H9 (cell line): ENCODE measurements around the gene TEX10. TPM values are rescaled to one million over a fixed set of nuclear protein-coding genes. Genes with fewer than 3 reads are reported as not detected.

ENCODE experiments used
- DNase-seq: peaks from one replicate; pipeline ENCODE4 v3.0.0-alpha.2; 2017
- H2AFZ ChIP-seq: one replicate; pipeline ENCODE4 v1.6.1; 2013; ENCODE audit warnings: mild to moderate bottlenecking, low read length, control low read depth, moderate library complexity
- H2AK5ac ChIP-seq: 2 replicates; pipeline ENCODE4 v1.6.1; 2013; ENCODE audit warnings: low read length, control low read depth, mixed read lengths; ENCODE audit not compliant: insufficient read length
- H2BK120ac ChIP-seq: one replicate; pipeline ENCODE4 v1.6.1; 2013; ENCODE audit warnings: low read depth, mild to moderate bottlenecking, low read length, control low read depth, inconsistent platforms; ENCODE audit not compliant: poor library complexity, severe bottlenecking
- H2BK12ac ChIP-seq: 2 replicates; pipeline ENCODE4 v1.6.1; 2013; ENCODE audit warnings: low read length, control low read depth, mixed read lengths, low read depth; ENCODE audit not compliant: insufficient read length
- H2BK15ac ChIP-seq: 2 replicates; pipeline ENCODE4 v1.6.1; 2013; ENCODE audit warnings: low read depth, low read length, control low read depth
- H2BK20ac ChIP-seq: one replicate; pipeline ENCODE4 v1.6.1; 2013; ENCODE audit warnings: low read depth, mild to moderate bottlenecking, low read length, control low read depth, inconsistent platforms; ENCODE audit not compliant: poor library complexity, severe bottlenecking
- H2BK5ac ChIP-seq: 2 replicates; pipeline ENCODE4 v1.6.1; 2013; ENCODE audit warnings: low read length, control low read depth, mixed read lengths; ENCODE audit not compliant: insufficient read length
- H3K14ac ChIP-seq: 2 replicates; pipeline ENCODE4 v1.6.1; 2013; ENCODE audit warnings: low read length, control low read depth; ENCODE audit not compliant: insufficient read depth
- H3K18ac ChIP-seq: 2 replicates; pipeline ENCODE4 v1.6.1; 2013; ENCODE audit warnings: low read depth, mild to moderate bottlenecking, mixed read lengths, low read length, control low read depth; ENCODE audit not compliant: insufficient read length
- H3K23ac ChIP-seq: 2 replicates; pipeline ENCODE4 v1.6.1; 2013; ENCODE audit warnings: low read length, control low read depth, mixed read lengths, low read depth; ENCODE audit not compliant: insufficient read length
- H3K23me2 ChIP-seq: 2 replicates; pipeline ENCODE4 v1.6.1; 2013; ENCODE audit warnings: low read depth, mild to moderate bottlenecking, mixed read lengths, low read length, control low read depth; ENCODE audit not compliant: insufficient read length, poor library complexity, severe bottlenecking
- H3K27ac ChIP-seq: 2 replicates; pipeline ENCODE4 v1.5.1; 2013; ENCODE audit warnings: low read length, control low read depth, mixed read lengths, low read depth; ENCODE audit not compliant: insufficient read length
- H3K27me3 ChIP-seq: 2 replicates; pipeline ENCODE4 v1.6.1; 2013; ENCODE audit warnings: low read length, control low read depth, inconsistent platforms; ENCODE audit not compliant: insufficient read depth
- H3K4ac ChIP-seq: 2 replicates; pipeline ENCODE4 v1.6.1; 2013; ENCODE audit warnings: low read depth, mild to moderate bottlenecking, control low read depth, inconsistent platforms, low read length, moderate library complexity
- H3K4me1 ChIP-seq: 2 replicates; pipeline ENCODE4 v1.6.1; 2013; ENCODE audit warnings: low read length, control low read depth, inconsistent platforms; ENCODE audit not compliant: insufficient read depth
- H3K4me2 ChIP-seq: 2 replicates; pipeline ENCODE4 v1.6.1; 2013; ENCODE audit warnings: low read length, control low read depth, mixed read lengths; ENCODE audit not compliant: insufficient read length, insufficient read depth
- H3K56ac ChIP-seq: 2 replicates; pipeline ENCODE4 v1.6.1; 2013; ENCODE audit warnings: low read depth, mild to moderate bottlenecking, mixed read lengths, low read length, control low read depth; ENCODE audit not compliant: insufficient read length
- H3K79me1 ChIP-seq: 2 replicates; pipeline ENCODE4 v1.6.1; 2013; ENCODE audit warnings: low read depth, mild to moderate bottlenecking, moderate library complexity, low read length, control low read depth, inconsistent platforms; ENCODE audit not compliant: insufficient read depth, poor library complexity, severe bottlenecking
- H3K79me2 ChIP-seq: 2 replicates; pipeline ENCODE4 v1.6.1; 2013; ENCODE audit warnings: low read length, control low read depth, inconsistent platforms; ENCODE audit not compliant: insufficient read depth
- H3K9ac ChIP-seq: 2 replicates; pipeline ENCODE4 v1.6.1; 2013; ENCODE audit warnings: low read length, control low read depth, mixed read lengths; ENCODE audit not compliant: insufficient read length; ENCODE audit errors: extremely low read depth
- H3K9me3 ChIP-seq: one replicate; pipeline ENCODE4 v1.6.1; 2013; ENCODE audit warnings: low read depth, low read length, inconsistent platforms; ENCODE audit not compliant: control insufficient read depth
- H3T11ph ChIP-seq: one replicate; pipeline ENCODE4 v1.6.1; 2013; ENCODE audit warnings: mild to moderate bottlenecking, low read length, control low read depth, inconsistent platforms
- H4K20me1 ChIP-seq: one replicate; pipeline ENCODE4 v1.6.1; 2013; ENCODE audit not compliant: control insufficient read depth, insufficient read length, insufficient read depth
- H4K5ac ChIP-seq: 2 replicates; pipeline ENCODE4 v1.6.1; 2013; ENCODE audit warnings: low read depth, mild to moderate bottlenecking, mixed read lengths, low read length, control low read depth; ENCODE audit not compliant: insufficient read length
- H4K8ac ChIP-seq: replicated peaks from 2 replicates; pipeline ENCODE4 v1.6.1; 2013; ENCODE audit warnings: low read length, control low read depth, mixed read lengths, low read depth; ENCODE audit not compliant: insufficient read length
- H4K91ac ChIP-seq: 2 replicates; pipeline ENCODE4 v1.6.1; 2013; ENCODE audit warnings: low read depth, mild to moderate bottlenecking, moderate library complexity, mixed read lengths, low read length, control low read depth; ENCODE audit not compliant: insufficient read length
- H3K27ac Mint-ChIP-seq, 3 experiments: 2 replicates in 2 of 3; 3 replicates in 1 of 3; pipeline ENCODE4 v1.8.0; 2020 to 2021; ENCODE audit warnings: mixed read lengths in 3 of 3, mild to moderate bottlenecking in 1 of 3, moderate library complexity in 1 of 3
- H3K27me3 Mint-ChIP-seq: 2 replicates; pipeline ENCODE4 v1.8.0; 2021; ENCODE audit warnings: low read depth, mild to moderate bottlenecking, moderate library complexity, mixed read lengths
- H3K36me3 Mint-ChIP-seq, 3 experiments: 2 replicates in 2 of 3; 3 replicates in 1 of 3; pipeline ENCODE4 v1.8.0; 2020 to 2021; ENCODE audit warnings: low read depth in 3 of 3, mixed read lengths in 3 of 3; ENCODE audit not compliant: insufficient read depth in 1 of 3
- H3K4me1 Mint-ChIP-seq, 2 experiments: 2 replicates each; pipeline ENCODE4 v1.8.0; 2020; ENCODE audit warnings: mixed read lengths in 2 of 2
- H3K4me3 Mint-ChIP-seq, 2 experiments: 2 replicates in 1 of 2; 3 replicates in 1 of 2; pipeline ENCODE4 v1.8.0; 2020 to 2021; ENCODE audit warnings: mild to moderate bottlenecking in 2 of 2, mixed read lengths in 2 of 2, moderate library complexity in 1 of 2
- H3K9me3 Mint-ChIP-seq, 2 experiments: 2 replicates in 1 of 2; 3 replicates in 1 of 2; pipeline ENCODE4 v1.8.0; 2020; ENCODE audit warnings: mild to moderate bottlenecking in 2 of 2, mixed read lengths in 2 of 2, moderate library complexity in 1 of 2
- WGBS: extraction: QIAGEN DNeasy Blood & Tissue Kit; methylation state at CpG from one replicate; pipeline ENCODE4 v1.1.7; 2013; ENCODE audit warnings: missing lambda C conversion rate, low lambda C conversion rate, mixed read lengths; ENCODE audit not compliant: insufficient read length; ENCODE audit errors: extremely low coverage; 5-methylcytosine and 5-hydroxymethylcytosine counted together
- total RNA-seq: library from RNA; stranded (reverse); gene quantifications from 2 replicates; pipeline ENCODE4 v1.2.1, GENCODE V29; 2021
- TF ChIP-seq, protein P1 (sequence below): fragments of 200-600 bp; sonication (generic); conservative IDR thresholded peaks from 3 replicates; pipeline ENCODE4 v1.8.0; 2021; ENCODE audit warnings: antibody characterized with exemption, mild to moderate bottlenecking

TEX10 gene
- total RNA-seq, 1 experiment from 2014 or later: 70.8 TPM

DNA sequence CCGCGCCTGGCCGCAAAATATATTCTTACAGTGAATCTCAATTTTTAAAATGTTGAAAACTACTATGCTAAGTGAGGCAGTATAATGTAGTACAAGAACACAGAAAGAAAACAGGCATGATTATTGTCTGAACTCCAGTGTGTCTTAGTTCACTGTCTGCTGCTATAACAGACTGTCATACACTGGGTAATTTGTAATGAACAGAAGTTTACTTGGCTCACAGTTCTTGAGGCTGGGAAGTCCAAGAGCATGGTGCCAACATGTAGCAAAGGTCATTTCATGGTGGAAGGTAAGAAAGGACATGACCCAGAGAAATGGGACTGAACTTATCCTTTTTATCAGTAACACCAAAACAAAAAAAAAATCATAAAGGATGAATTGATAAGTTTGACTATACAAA is 19.9 kb upstream of the TEX10 start:
- H3K27ac Mint-ChIP-seq: no peak overlapping the region
- Histone ChIP-seq H3K4me2 (no peak overlapping the region), H2AK5ac (no peak overlapping the region), H3K23me2 (no peaks in the 10 kb centered on the region), H4K5ac (no peak overlapping the region), H4K20me1 (no peaks in the 10 kb centered on the region), H3K27me3 (no peaks in the 10 kb centered on the region), H3K4ac (no peak overlapping the region), H2AFZ (no peak overlapping the region), H3K79me2 (no peaks in the 10 kb centered on the region; the same call in 1 of the 2 replicates), H3K27ac (no peak overlapping the region), H3K18ac (no peak overlapping the region), H3K4me1 (no peaks in the 10 kb centered on the region), H3K14ac (no peak overlapping the region), H4K8ac (no peak overlapping the region), H4K91ac (no peak overlapping the region), H3K9me3 (peaks cover 17% of the 10 kb centered on the region), H3K9ac (no peak overlapping the region), H3K56ac (no peak overlapping the region), H3K79me1 (no peaks in the 10 kb centered on the region), H3T11ph (no peak overlapping the region), H2BK5ac (no peak overlapping the region), H2BK15ac (no peak overlapping the region), H2BK20ac (no peak overlapping the region), H3K23ac (no peak overlapping the region), H2BK12ac (no peak overlapping the region), H2BK120ac (no peak overlapping the region)
- peaks cover 2% of the 10 kb centered on the region; the same call in 1 of the 2 replicates for H3K27me3 Mint-ChIP-seq
- H3K4me3 Mint-ChIP-seq: no peak overlapping the region
- TF ChIP-seq, protein P1, sequence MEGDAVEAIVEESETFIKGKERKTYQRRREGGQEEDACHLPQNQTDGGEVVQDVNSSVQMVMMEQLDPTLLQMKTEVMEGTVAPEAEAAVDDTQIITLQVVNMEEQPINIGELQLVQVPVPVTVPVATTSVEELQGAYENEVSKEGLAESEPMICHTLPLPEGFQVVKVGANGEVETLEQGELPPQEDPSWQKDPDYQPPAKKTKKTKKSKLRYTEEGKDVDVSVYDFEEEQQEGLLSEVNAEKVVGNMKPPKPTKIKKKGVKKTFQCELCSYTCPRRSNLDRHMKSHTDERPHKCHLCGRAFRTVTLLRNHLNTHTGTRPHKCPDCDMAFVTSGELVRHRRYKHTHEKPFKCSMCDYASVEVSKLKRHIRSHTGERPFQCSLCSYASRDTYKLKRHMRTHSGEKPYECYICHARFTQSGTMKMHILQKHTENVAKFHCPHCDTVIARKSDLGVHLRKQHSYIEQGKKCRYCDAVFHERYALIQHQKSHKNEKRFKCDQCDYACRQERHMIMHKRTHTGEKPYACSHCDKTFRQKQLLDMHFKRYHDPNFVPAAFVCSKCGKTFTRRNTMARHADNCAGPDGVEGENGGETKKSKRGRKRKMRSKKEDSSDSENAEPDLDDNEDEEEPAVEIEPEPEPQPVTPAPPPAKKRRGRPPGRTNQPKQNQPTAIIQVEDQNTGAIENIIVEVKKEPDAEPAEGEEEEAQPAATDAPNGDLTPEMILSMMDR: no peak
- peaks cover 5 to 6% of the 10 kb centered on the region in 2 experiments; a peak in 2 of 4 replicates for H3K4me1 Mint-ChIP-seq
- peaks cover 8 to 42% (median 26%) of the 10 kb centered on the region in 3 experiments for H3K36me3 Mint-ChIP-seq
- peaks cover 15 to 25% of the 10 kb centered on the region in 2 experiments for H3K9me3 Mint-ChIP-seq
- DNase-seq: no peak
- no CpG with 5 or more reads among the region's 3 CpGs for WGBS
